Heart right ventricle (tissue), 16 donors: ENCODE data around the gene PCDHGA8. TPM values are rescaled to one million over a fixed set of nuclear protein-coding genes. Genes with fewer than 3 reads are reported as not detected.
A peak's percentile ranks its signal among the peaks of the same experiment; 100 is the strongest.
"Not testable (repeated sequence)": the region's sequence is repeated elsewhere in the genome, so short reads cannot be mapped to it uniquely, and the experiment has no call there.

ENCODE experiments used
- ATAC-seq, 8 donors: fragments of 200-7000 bp; cut with Tn5 transposase; one replicate each; pipeline ENCODE4 v1.9.1; 2020; ENCODE audit warnings: mild to moderate bottlenecking in 8 of 8, moderate library complexity in 8 of 8, moderate number of reproducible peaks in 1 of 8
- DNase-seq, 2 donors: peaks; one replicate each; pipeline ENCODE4 v3.0.0-alpha.2; 2020
- H3K27ac ChIP-seq, 10 donors: fragments of 200-600 bp; sonication (generic) in 2 of 10; one replicate each; pipeline versions ENCODE4 v1.5.0 to v1.8.0; 2020 to 2022; ENCODE audit warnings: mild to moderate bottlenecking in 3 of 10
- H3K27me3 ChIP-seq, 7 donors: fragments of 200-600 bp; one replicate each; pipeline ENCODE4 v1.8.0; 2021 to 2022; ENCODE audit warnings: mild to moderate bottlenecking in 2 of 7
- H3K36me3 ChIP-seq, 9 donors: fragments of 200-600 bp; sonication (generic) in 1 of 9; one replicate each; pipeline versions ENCODE4 v1.5.0 to v1.8.0; 2020 to 2022; ENCODE audit warnings: mild to moderate bottlenecking in 2 of 9
- H3K4me1 ChIP-seq, 9 donors: fragments of 200-600 bp; sonication (generic) in 1 of 9; one replicate each; pipeline versions ENCODE4 v1.5.0 to v1.8.0; 2020 to 2022; ENCODE audit warnings: mild to moderate bottlenecking in 4 of 9
- H3K4me3 ChIP-seq, 10 donors: fragments of 200-600 bp; sonication (generic) in 2 of 10; one replicate each; pipeline versions ENCODE4 v1.5.0 to v1.8.0; 2020 to 2022; ENCODE audit warnings: mild to moderate bottlenecking in 7 of 10, moderate library complexity in 2 of 10
- H3K9me3 ChIP-seq, 11 donors: fragments of 200-600 bp in 10 of 11; sonication (generic) in 2 of 11; one replicate each; pipeline versions ENCODE4 v1.5.0 to v1.8.0; 2013 to 2022; ENCODE audit warnings: mild to moderate bottlenecking in 2 of 11, control low read depth in 1 of 11, moderate library complexity in 1 of 11
- WGBS, 2 donors: extraction: QIAGEN DNeasy Blood & Tissue Kit; methylation state at CpG; one replicate each; pipeline ENCODE4 v1.1.7; 2013; ENCODE audit warnings: inconsistent platforms in 1 of 2; 5-methylcytosine and 5-hydroxymethylcytosine counted together
- intact Hi-C, 10 donors: fragments of 100-400 bp; cut with DNase I; formaldehyde crosslinking; loops; one replicate each; pipeline versions ENCODE4 v1.11.1 to v1.14.2; 2022
- polyA plus RNA-seq, 2 donors: library from polyadenylated mRNA; stranded (reverse); fragments of 200-250 nt; gene quantifications; one replicate each; pipeline ENCODE4 v1.2.3, GENCODE V29; 2013
- total RNA-seq, 10 donors: library from RNA; stranded (reverse); fragmentation: NEBNext Ultra II Directional in 3 of 10; extraction: Animal tissue kit (Norgen Biotek cat#: 25700) in 3 of 10; gene quantifications; one replicate each; pipeline versions ENCODE4 v1.2.1 to v1.2.4, GENCODE V29; 2021 to 2023
- TF ChIP-seq, protein P1 (sequence below), 9 donors: fragments of 200-600 bp; sonication (generic) in 2 of 9; IDR thresholded peaks; one replicate each; pipeline versions ENCODE4 v1.5.0 to v1.8.0; 2021 to 2022; ENCODE audit warnings: antibody characterized with exemption in 9 of 9, mild to moderate bottlenecking in 5 of 9, moderate library complexity in 1 of 9
- donor health status: Arrhythmogenic right ventricular cardiomyopathy.
- donor health status: ischemic (EF 13 %, LVEDD 7.1; RV severe dilation, severe dysfunction).
- donor health status: healthy with polysubstance abuse.
- donor health status: DM: no; HTN: yes; CAD: no.
- donor health status: DM: no; HTN: no; CAD: no.
- donor health status: ischemic (EF 25% LVEDD 6.9; RV normal size, moderate dysfunction).
- donor health status: ischemic (EF 25% LVEDD 5.7; RV mildly dilated, moderate dysfunction).
- donor health status: healthy.
- donor health status: DM: yes; HTN: yes; CAD: no.
- donor health status: Ischemic cardiomyopathy.
- donor health status: ischemic (EF 35%, LVEDD 5.7; RV mildly dilated, moderate dysfunction).
- donor health status: nonischemic (EF 11% LVEDD 7.7; RV severe dilation, severe dysfunction).
- donor health status: DM: yes; HTN: yes; CAD: no.
- donor health status: PGD.
- donor health status: ischemic (EF 29% LVEDD 5.4; RV normal size, mild dysfunction).
- donor health status: nonischemic (EF 23%, LVEDD 6.1; RV moderate dilation, normal function).

The PCDHGA8 gene
- total and polyA plus RNA-seq, 12 donors, result 0.28 to 11.2 (median 8.5) TPM

- 32 to 35% methylated on average over 69 of the region's 69 CpGs for WGBS, 2 donors
- DNase-seq (no peak), ATAC-seq (peak in 4 of 8 donors; percentile 11 to 67 (median 42))
- Histone ChIP-seq H3K36me3 (peaks cover 0 to 28% (median 0%) of the 10 kb centered on the region in 9 donors), H3K4me1 (peaks cover 0 to 39% (median 0%) of the 10 kb centered on the region in 9 donors), H3K27me3 (peaks cover 0 to 65% (median 0%) of the 10 kb centered on the region in 7 donors), H3K9me3 (peaks cover 0 to 99% (median 63%) of the 10 kb centered on the region in 11 donors), H3K27ac (no peak overlapping the region), H3K4me3 (no peak overlapping the region)
- TF ChIP-seq, protein P1, sequence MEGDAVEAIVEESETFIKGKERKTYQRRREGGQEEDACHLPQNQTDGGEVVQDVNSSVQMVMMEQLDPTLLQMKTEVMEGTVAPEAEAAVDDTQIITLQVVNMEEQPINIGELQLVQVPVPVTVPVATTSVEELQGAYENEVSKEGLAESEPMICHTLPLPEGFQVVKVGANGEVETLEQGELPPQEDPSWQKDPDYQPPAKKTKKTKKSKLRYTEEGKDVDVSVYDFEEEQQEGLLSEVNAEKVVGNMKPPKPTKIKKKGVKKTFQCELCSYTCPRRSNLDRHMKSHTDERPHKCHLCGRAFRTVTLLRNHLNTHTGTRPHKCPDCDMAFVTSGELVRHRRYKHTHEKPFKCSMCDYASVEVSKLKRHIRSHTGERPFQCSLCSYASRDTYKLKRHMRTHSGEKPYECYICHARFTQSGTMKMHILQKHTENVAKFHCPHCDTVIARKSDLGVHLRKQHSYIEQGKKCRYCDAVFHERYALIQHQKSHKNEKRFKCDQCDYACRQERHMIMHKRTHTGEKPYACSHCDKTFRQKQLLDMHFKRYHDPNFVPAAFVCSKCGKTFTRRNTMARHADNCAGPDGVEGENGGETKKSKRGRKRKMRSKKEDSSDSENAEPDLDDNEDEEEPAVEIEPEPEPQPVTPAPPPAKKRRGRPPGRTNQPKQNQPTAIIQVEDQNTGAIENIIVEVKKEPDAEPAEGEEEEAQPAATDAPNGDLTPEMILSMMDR (IDR thresholded peaks at IDR 0.05), result no peak
- intact Hi-C loops, result no loop called here
Measured at GRCh38 chr5:141371572-141372475, 20.6 kb upstream of the PCDHGA8 start.

DNA sequence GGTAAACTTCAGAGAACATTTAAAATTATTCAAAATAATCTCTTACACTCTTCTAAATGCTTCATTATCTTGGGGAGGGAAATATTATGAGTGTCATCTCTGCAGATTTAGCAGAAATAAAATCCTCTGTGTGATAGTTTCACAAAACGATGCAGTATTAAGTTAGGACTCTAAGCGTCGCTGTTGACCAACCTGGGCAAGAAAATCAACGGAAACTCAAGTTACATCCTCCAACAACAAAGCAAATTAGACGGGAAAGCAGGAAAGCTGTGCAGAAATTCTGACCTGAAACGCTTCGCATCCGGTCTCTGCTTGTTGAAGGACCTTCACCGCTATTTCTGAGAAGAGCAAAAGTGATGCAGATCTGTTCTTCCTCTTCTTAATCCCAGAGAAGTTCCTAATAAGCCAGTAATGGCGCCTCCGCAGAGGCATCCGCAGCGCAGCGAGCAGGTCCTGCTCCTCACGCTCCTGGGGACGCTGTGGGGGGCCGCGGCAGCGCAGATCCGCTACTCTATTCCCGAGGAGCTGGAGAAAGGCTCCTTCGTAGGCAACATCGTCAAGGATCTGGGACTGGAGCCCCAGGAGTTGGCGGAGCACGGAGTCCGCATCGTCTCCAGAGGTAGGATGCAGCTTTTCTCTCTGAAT lies 18.6 kb upstream of the PCDHGA8 start, which contains the start of gene PCDHGA6:
Gene PCDHGA6, plus strand, starts transcription at position 219 of the 645 bp plus-strand sequence. Its CDS starts 193 bp downstream, at position 412.
- intact Hi-C loops, result no loop called here
- no peak for DNase-seq
- Histone ChIP-seq H3K27ac (peak within 1 kb of the TSS in 1 of 10 donors; percentile 8), H3K4me3 (peak within 1 kb of the TSS in 8 of 10 donors; percentile 13 to 36 (median 23)), H3K9me3 (peaks cover 0 to 99% (median 64%) of the 10 kb centered on the region in 11 donors), H3K27me3 (peaks cover 0 to 58% (median 0%) of the 10 kb centered on the region in 7 donors), H3K4me1 (peaks cover 0 to 39% (median 0%) of the 10 kb centered on the region in 9 donors), H3K36me3 (peaks cover 0 to 43% (median 0%) of the 10 kb centered on the region in 9 donors)
- WGBS, 2 donors, result 25 to 27% methylated on average over 27 of the region's 27 CpGs
- no peak for ATAC-seq
- TF ChIP-seq, protein P1 (IDR thresholded peaks at IDR 0.05), result peak in 8 of 9 donors; percentile 20 to 53 (median 43)

GRCh38 chr5:141374627-141375026 lies 17.8 kb upstream of the PCDHGA8 start:
- TF ChIP-seq, protein P1 (IDR thresholded peaks at IDR 0.05), result no peak
- Histone ChIP-seq H3K27ac (no peak overlapping the region), H3K27me3 (peaks cover 0 to 50% (median 0%) of the 10 kb centered on the region in 7 donors), H3K4me3 (peak overlapping the region in 1 of 10 donors; percentile 25), H3K4me1 (peaks cover 0 to 37% (median 0%) of the 10 kb centered on the region in 9 donors), H3K9me3 (peaks cover 0 to 99% (median 58%) of the 10 kb centered on the region in 11 donors), H3K36me3 (peaks cover 0 to 43% (median 0%) of the 10 kb centered on the region in 9 donors)
- intact Hi-C loops, result no loop called here
- 50 to 52% methylated on average over 14 of the region's 14 CpGs for WGBS, 2 donors
- ATAC-seq (peak in 6 of 8 donors; percentile 18 to 70 (median 36)), DNase-seq (no peak)

DNA sequence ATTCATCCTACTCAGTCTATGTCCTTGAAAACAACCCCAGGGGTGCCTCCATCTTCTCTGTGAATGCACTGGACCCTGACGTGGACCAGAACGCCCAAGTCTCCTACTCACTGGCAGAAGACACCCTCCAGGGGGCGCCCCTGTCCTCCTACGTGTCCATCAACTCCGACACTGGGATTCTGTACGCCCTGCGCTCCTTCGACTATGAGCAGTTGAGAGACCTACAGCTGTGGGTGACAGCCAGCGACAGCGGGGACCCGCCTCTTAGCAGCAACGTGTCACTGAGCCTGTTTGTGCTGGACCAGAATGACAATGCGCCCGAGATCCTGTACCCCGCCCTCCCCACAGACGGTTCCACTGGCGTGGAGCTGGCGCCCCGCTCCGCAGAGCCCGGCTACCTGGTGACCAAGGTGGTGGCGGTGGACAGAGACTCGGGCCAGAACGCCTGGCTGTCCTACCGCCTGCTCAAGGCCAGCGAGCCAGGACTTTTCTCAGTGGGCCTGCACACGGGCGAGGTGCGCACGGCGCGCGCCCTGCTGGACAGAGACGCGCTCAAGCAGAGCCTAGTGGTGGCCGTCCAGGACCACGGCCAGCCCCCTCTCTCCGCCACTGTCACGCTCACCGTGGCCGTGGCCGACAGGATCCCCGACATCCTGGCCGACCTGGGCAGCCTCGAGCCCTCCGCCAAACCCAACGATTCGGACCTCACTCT lies 16.8 kb upstream of the PCDHGA8 start:
- H3K9me3 ChIP-seq, result peaks cover 0 to 99% (median 60%) of the 10 kb centered on the region in 11 donors
- WGBS, 2 donors, result 59 to 61% methylated on average over 37 to 41 of the region's 48 CpGs

More for the DNA sequence above, 16.8 kb upstream of the PCDHGA8 start:
- DNase-seq, H3K27ac ChIP-seq, ATAC-seq, H3K4me3 ChIP-seq, intact Hi-C loops: not testable (repeated sequence)
- H3K4me1 ChIP-seq, result peaks cover 0 to 28% (median 0%) of the 10 kb centered on the region in 9 donors
- peaks cover 0 to 40% (median 0%) of the 10 kb centered on the region in 7 donors for H3K27me3 ChIP-seq
- H3K36me3 ChIP-seq, result peaks cover 0 to 35% (median 0%) of the 10 kb centered on the region in 9 donors
